ENCODE data around the gene LBHD1. TPM values are rescaled to one million over a fixed set of nuclear protein-coding genes. Genes with fewer than 3 reads are reported as not detected.

LBHD1 gene
- total and polyA plus RNA-seq, 2 donors (not counting 3 experiments of a cell fraction or from before 2014, with no cell fraction given): 3.8 to 7.5 TPM

GRCh38 chr11:62654297-62654696, 17.8 kb downstream of the LBHD1 start:
- intact Hi-C loops (cut with micrococcal nuclease): loop anchor here (5.0 kb wide), 1 partner anchor 53 kb away; the partner anchor contains the start of genes BSCL2 and GNG3
- no TSS peak for BruUV-seq (replicated peaks)
- CTCF ChIA-PET: interaction anchor here (2.4 kb wide), 1 partner anchor 11 kb away, joined by 11 read pairs; the partner anchor contains the start of genes C11orf98 and CSKMT

More at GRCh38 chr11:62654297-62654696, 17.8 kb downstream of the LBHD1 start:
- H3K27me3 ChIP-seq (ENCODE audit: control insufficient read depth in 2 of 2, insufficient read depth in 2 of 2, low read length in 2 of 2): no peaks in the 10 kb centered on the region
- dilution Hi-C loops (cut with MboI; ENCODE audit: extremely low pct_ligation_motif_present, low sequenced_read_pairs): no loop called here
- H3K4me2 ChIP-seq (ENCODE audit: insufficient read depth, low read length): no peak overlapping the region
- no peaks in the 10 kb centered on the region for H3K9me1 ChIP-seq (replicated peaks; ENCODE audit: control insufficient read depth, extremely low read depth, insufficient read depth, low read length)
- TF ChIP-seq POLR2A (IDR thresholded peaks at IDR 0.05; ENCODE audit: low read depth, low read length): no peak
- TF ChIP-seq CTCF (IDR thresholded peaks at IDR 0.05; ENCODE audit: extremely low read depth in 1 of 2, insufficient read depth in 1 of 2, low read depth in 1 of 2, low read length in 2 of 2): no peak
- no peak for TF ChIP-seq JUN (IDR thresholded peaks at IDR 0.05; ENCODE audit: borderline replicate concordance, insufficient read depth, insufficient read length, low read depth)
- no peak for TF ChIP-seq GATA2 (IDR thresholded peaks at IDR 0.05; ENCODE audit: insufficient read depth, insufficient read length, low read depth, low read length)
- TF ChIP-seq MAX (IDR thresholded peaks at IDR 0.05; ENCODE audit: insufficient read depth, insufficient read length): no peak
- TF ChIP-seq MYC (IDR thresholded peaks at IDR 0.05; ENCODE audit: low read depth, low read length): no peak
- no peak for TF ChIP-seq POLR2AphosphoS5 (IDR thresholded peaks at IDR 0.05; ENCODE audit: insufficient read depth, low read depth, low read length)
- TF ChIP-seq EZH2 (IDR thresholded peaks at IDR 0.05; ENCODE audit: borderline replicate concordance, low read depth, low read length, severe bottlenecking): no peak
- no peak overlapping the region for H3K4me3 ChIP-seq (replicated peaks in 1 of 3; ENCODE audit: insufficient read depth in 1 of 3, low read depth in 1 of 3, low read length in 3 of 3)
- peaks cover 21% of the 10 kb centered on the region for H3K79me2 ChIP-seq (ENCODE audit: control insufficient read depth, insufficient read depth, low read length)
- POLR2A ChIA-PET: interaction anchor here (5.3 kb wide), 1 partner anchor 11 kb away, joined by 71 read pairs; the partner anchor contains the start of genes C11orf98 and CSKMT
- H3K9me3 ChIP-seq (replicated peaks; ENCODE audit: control insufficient read depth, insufficient read depth, low read length): no peaks in the 10 kb centered on the region
- H3K27ac ChIP-seq (ENCODE audit: insufficient read depth, low read depth, low read length): no peak overlapping the region
- H3K36me3 ChIP-seq (ENCODE audit: control insufficient read depth in 2 of 2, extremely low read depth in 1 of 2, insufficient read depth in 2 of 2, low read length in 2 of 2): peaks cover under 1 to 5% of the 10 kb centered on the region in 2 experiments
- H4K20me1 ChIP-seq (replicated peaks; ENCODE audit: control insufficient read depth, extremely low read depth, insufficient read depth, low read length): no peaks in the 10 kb centered on the region
- FAIRE-seq (no peak), DNase-seq (ENCODE audit: low read depth, low spot score) (no peak)
- H2AFZ ChIP-seq (ENCODE audit: low read depth, low read length): peak overlapping the region; percentile 26
- H3K9ac ChIP-seq (replicated peaks; ENCODE audit: extremely low read depth, insufficient read depth, low read length): no peak overlapping the region
- H3K4me1 ChIP-seq (ENCODE audit: control insufficient read depth, extremely low read depth, insufficient read depth, low read length): peaks cover 2% of the 10 kb centered on the region
